ENCODE data around the gene HIPK1. TPM values are rescaled to one million over a fixed set of nuclear protein-coding genes. Genes with fewer than 3 reads are reported as not detected.

Gene HIPK1
- total and polyA plus RNA-seq, 3 donors from 2014 or later, result 102 to 128 (median 116) TPM

DNA sequence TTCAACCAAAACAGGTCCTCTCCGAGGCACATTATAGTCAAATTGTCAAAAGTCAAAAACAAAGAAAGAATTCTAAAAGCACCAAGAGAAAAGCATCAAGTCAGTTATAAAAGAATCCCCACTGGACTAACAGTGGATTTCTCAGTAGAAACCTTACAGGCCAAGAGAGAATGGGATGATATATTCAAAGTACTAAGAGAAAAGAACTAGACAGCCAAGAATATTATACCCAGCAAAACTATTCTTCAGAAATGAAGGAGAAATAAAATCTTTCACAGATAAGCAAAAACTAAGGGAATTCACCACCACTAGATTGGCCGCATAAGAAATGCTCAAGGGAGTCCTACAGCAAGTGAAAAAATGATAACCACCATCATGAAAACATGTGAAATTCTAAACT is 66.3 kb downstream of the HIPK1 start:
- H3K27ac ChIP-seq, result no peak overlapping the region
- intact Hi-C loops (cut with DNase I; ENCODE audit: low total_unique reads), result no loop called here
- TF ChIP-seq, protein P1, sequence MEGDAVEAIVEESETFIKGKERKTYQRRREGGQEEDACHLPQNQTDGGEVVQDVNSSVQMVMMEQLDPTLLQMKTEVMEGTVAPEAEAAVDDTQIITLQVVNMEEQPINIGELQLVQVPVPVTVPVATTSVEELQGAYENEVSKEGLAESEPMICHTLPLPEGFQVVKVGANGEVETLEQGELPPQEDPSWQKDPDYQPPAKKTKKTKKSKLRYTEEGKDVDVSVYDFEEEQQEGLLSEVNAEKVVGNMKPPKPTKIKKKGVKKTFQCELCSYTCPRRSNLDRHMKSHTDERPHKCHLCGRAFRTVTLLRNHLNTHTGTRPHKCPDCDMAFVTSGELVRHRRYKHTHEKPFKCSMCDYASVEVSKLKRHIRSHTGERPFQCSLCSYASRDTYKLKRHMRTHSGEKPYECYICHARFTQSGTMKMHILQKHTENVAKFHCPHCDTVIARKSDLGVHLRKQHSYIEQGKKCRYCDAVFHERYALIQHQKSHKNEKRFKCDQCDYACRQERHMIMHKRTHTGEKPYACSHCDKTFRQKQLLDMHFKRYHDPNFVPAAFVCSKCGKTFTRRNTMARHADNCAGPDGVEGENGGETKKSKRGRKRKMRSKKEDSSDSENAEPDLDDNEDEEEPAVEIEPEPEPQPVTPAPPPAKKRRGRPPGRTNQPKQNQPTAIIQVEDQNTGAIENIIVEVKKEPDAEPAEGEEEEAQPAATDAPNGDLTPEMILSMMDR (IDR thresholded peaks at IDR 0.05), result no peak
- TF ChIP-seq POLR2A (IDR thresholded peaks at IDR 0.05), result no peak
- no peak for DNase-seq
- H3K9me3 ChIP-seq, result no peaks in the 10 kb centered on the region
- H3K4me1 ChIP-seq, result no peaks in the 10 kb centered on the region
- 96 to 98% methylated on average over 2 of the region's 2 CpGs for WGBS, 2 donors
- no peaks in the 10 kb centered on the region for H3K36me3 ChIP-seq (ENCODE audit: low read depth, missing control alignments)
- H3K27me3 ChIP-seq, result no peaks in the 10 kb centered on the region
- H3K4me3 ChIP-seq, result no peak overlapping the region

DNA sequence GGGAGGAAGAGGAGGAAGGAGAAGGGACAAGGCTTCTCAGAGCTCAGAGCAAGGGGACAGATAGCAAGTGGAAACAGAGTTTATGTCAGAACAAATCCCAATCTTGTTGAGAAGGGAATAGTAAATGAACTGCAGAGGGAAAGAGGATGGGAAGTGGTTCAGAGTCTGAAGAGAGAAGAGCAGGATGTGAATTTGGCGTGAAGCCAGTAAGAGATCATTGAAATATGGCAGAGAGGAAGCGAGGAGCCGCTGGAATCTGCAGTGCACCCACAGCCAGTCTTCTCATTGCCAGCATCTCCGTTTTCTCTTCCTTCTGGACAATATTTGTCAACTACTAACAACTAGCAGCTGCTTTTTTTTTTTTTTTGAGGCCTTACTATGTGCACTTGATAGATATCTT is 69.2 kb downstream of the HIPK1 start:
- 35 to 39% methylated on average over 4 of the region's 4 CpGs for WGBS, 2 donors
- Histone ChIP-seq H3K27ac (no peak overlapping the region), H3K4me1 (no peaks in the 10 kb centered on the region), H3K27me3 (no peaks in the 10 kb centered on the region), H3K9me3 (no peaks in the 10 kb centered on the region), H3K4me3 (no peak overlapping the region), H3K36me3 (ENCODE audit: low read depth, missing control alignments) (no peaks in the 10 kb centered on the region)
- intact Hi-C loops (cut with DNase I; ENCODE audit: low total_unique reads), result no loop called here
- TF ChIP-seq, protein P1 (IDR thresholded peaks at IDR 0.05), result no peak
- no peak for TF ChIP-seq POLR2A (IDR thresholded peaks at IDR 0.05)
- DNase-seq, result no peak

GRCh38 chr1:113999233-113999632 is 70.1 kb downstream of the HIPK1 start:
- DNase-seq, result no peak
- no peaks in the 10 kb centered on the region for H3K36me3 ChIP-seq (ENCODE audit: low read depth, missing control alignments)

GRCh38 chr1:113999799-114000198 is 70.7 kb downstream of the HIPK1 start:
- WGBS, 2 donors, result 76 to 83% methylated on average over 2 of the region's 2 CpGs
- no peak overlapping the region for H3K4me3 ChIP-seq
- TF ChIP-seq, protein P1 (IDR thresholded peaks at IDR 0.05), result no peak
- TF ChIP-seq POLR2A (IDR thresholded peaks at IDR 0.05), result no peak
- intact Hi-C loops (cut with DNase I; ENCODE audit: low total_unique reads), result no loop called here
- no peak overlapping the region for H3K27ac ChIP-seq
- H3K9me3 ChIP-seq, result no peaks in the 10 kb centered on the region
- H3K4me1 ChIP-seq, result no peaks in the 10 kb centered on the region
- no peak for DNase-seq
- H3K36me3 ChIP-seq (ENCODE audit: low read depth, missing control alignments), result no peaks in the 10 kb centered on the region
- H3K27me3 ChIP-seq, result no peaks in the 10 kb centered on the region

More at GRCh38 chr1:113999233-113999632, 70.1 kb downstream of the HIPK1 start:
- Histone ChIP-seq H3K4me3 (no peak overlapping the region), H3K9me3 (no peaks in the 10 kb centered on the region), H3K4me1 (no peaks in the 10 kb centered on the region), H3K27me3 (no peaks in the 10 kb centered on the region), H3K27ac (no peak overlapping the region)
- TF ChIP-seq POLR2A (IDR thresholded peaks at IDR 0.05), result no peak
- TF ChIP-seq, protein P1 (IDR thresholded peaks at IDR 0.05), result no peak
- 60 to 69% methylated on average over 2 of the region's 2 CpGs for WGBS, 2 donors
- intact Hi-C loops (cut with DNase I; ENCODE audit: low total_unique reads), result no loop called here

- no peaks in the 10 kb centered on the region for H3K36me3 ChIP-seq (ENCODE audit: low read depth, missing control alignments)
- H3K4me3 ChIP-seq, result no peak overlapping the region
- DNase-seq, result no peak
- no peaks in the 10 kb centered on the region for H3K27me3 ChIP-seq
- no peak for TF ChIP-seq POLR2A (IDR thresholded peaks at IDR 0.05)
- TF ChIP-seq, protein P1 (IDR thresholded peaks at IDR 0.05), result no peak
- no peak overlapping the region for H3K27ac ChIP-seq
- no peaks in the 10 kb centered on the region for H3K9me3 ChIP-seq
- intact Hi-C loops (cut with DNase I; ENCODE audit: low total_unique reads), result no loop called here
- H3K4me1 ChIP-seq, result no peaks in the 10 kb centered on the region
Observed at GRCh38 chr1:114000406-114000805, 71.3 kb downstream of the HIPK1 start.

All from testis (tissue), 3 donors.